IMR-90 (cell line): ENCODE measurements around the gene NEGR1. TPM values are rescaled to one million over a fixed set of nuclear protein-coding genes. Genes with fewer than 3 reads are reported as not detected.

ENCODE experiments used
- ATAC-seq: fragments of 200-7000 bp; cut with Tn5 transposase; 2 replicates; pipeline ENCODE4 v1.9.1; 2020; ENCODE audit warnings: low read depth, mild to moderate bottlenecking, moderate library complexity
- BruUV-seq: library from RNA; stranded (reverse); fragments of 400-500 nt; replicated peaks from 2 replicates; lab custom pipeline; 2021; lab: Mats Ljungman, UMichigan
- CTCF ChIA-PET: fragments of 300-600 bp; formaldehyde crosslinking; extraction: SDS; loops from one replicate; lab custom pipeline; 2021; ENCODE audit warnings: antibody characterized with exemption; lab: Yijun Ruan, JAX
- POLR2A ChIA-PET: fragments of 300-600 bp; sonication (Branson Sonifier 250); formaldehyde crosslinking; loops from one replicate; lab custom pipeline; 2022; ENCODE audit warnings: antibody characterized with exemption; ENCODE audit not compliant: unreplicated experiment; lab: Charles Lee
- DNase-seq: peaks from one replicate; pipeline ENCODE4 v3.0.0; 2013
- H2AFZ ChIP-seq: replicated peaks from 2 replicates; pipeline ENCODE3; 2013; ENCODE audit warnings: low read length, mild to moderate bottlenecking; ENCODE audit not compliant: poor library complexity
- H2AK5ac ChIP-seq: 2 replicates; pipeline ENCODE4 v1.6.1; 2013; ENCODE audit warnings: low read depth, low read length, inconsistent platforms
- H2AK9ac ChIP-seq: replicated peaks from 2 replicates; pipeline ENCODE3; 2013; ENCODE audit warnings: mild to moderate bottlenecking, low read depth, low read length, moderate library complexity; ENCODE audit not compliant: poor library complexity
- H2BK120ac ChIP-seq: 2 replicates; pipeline ENCODE4 v1.6.1; 2013; ENCODE audit warnings: low read depth, low read length, inconsistent platforms
- H2BK15ac ChIP-seq: 3 replicates; pipeline ENCODE4 v1.6.1; 2013; ENCODE audit warnings: low read depth, low read length, inconsistent platforms
- H2BK20ac ChIP-seq: 2 replicates; pipeline ENCODE4 v1.6.1; 2013; ENCODE audit warnings: low read depth, mild to moderate bottlenecking, inconsistent platforms, low read length, moderate library complexity
- H2BK5ac ChIP-seq: 2 replicates; pipeline ENCODE4 v1.6.1; 2013; ENCODE audit warnings: mild to moderate bottlenecking, low read depth, low read length, inconsistent platforms; ENCODE audit not compliant: poor library complexity, severe bottlenecking
- H3K14ac ChIP-seq: replicated peaks from 2 replicates; pipeline ENCODE4 v1.6.1; 2013; ENCODE audit warnings: low read depth, low read length, inconsistent platforms
- H3K18ac ChIP-seq: 2 replicates; pipeline ENCODE4 v1.6.1; 2013; ENCODE audit warnings: low read depth, low read length, control low read depth
- H3K23ac ChIP-seq: 2 replicates; pipeline ENCODE4 v1.6.1; 2013; ENCODE audit warnings: low read depth, low read length, inconsistent platforms
- H3K27ac ChIP-seq: 2 replicates; pipeline ENCODE4 v1.5.1; 2013; ENCODE audit warnings: mild to moderate bottlenecking, control low read depth, low read length; ENCODE audit not compliant: insufficient read depth
- H3K27me3 ChIP-seq: 2 replicates; pipeline ENCODE4 v1.6.1; 2013; ENCODE audit warnings: low read length; ENCODE audit not compliant: control insufficient read depth, insufficient read depth
- H3K36me3 ChIP-seq: 2 replicates; pipeline ENCODE4 v1.6.1; 2013; ENCODE audit warnings: low read length, mixed read lengths; ENCODE audit not compliant: control insufficient read depth, insufficient read depth
- H3K4ac ChIP-seq: 2 replicates; pipeline ENCODE4 v1.6.1; 2013; ENCODE audit warnings: low read depth, low read length, inconsistent platforms
- H3K4me1 ChIP-seq: 2 replicates; pipeline ENCODE4 v1.6.1; 2013; ENCODE audit warnings: low read length, mixed read lengths; ENCODE audit not compliant: control insufficient read depth, insufficient read depth
- H3K4me2 ChIP-seq: 2 replicates; pipeline ENCODE4 v1.6.1; 2013; ENCODE audit warnings: low read depth, mild to moderate bottlenecking, control low read depth, low read length, moderate library complexity
- H3K4me3 ChIP-seq: 2 replicates; pipeline ENCODE4 v1.5.1; 2013; ENCODE audit warnings: low read depth, mild to moderate bottlenecking, control low read depth, low read length, moderate library complexity; ENCODE audit not compliant: insufficient read depth
- H3K56ac ChIP-seq: 2 replicates; pipeline ENCODE4 v1.6.1; 2013; ENCODE audit warnings: low read length, inconsistent platforms; ENCODE audit not compliant: insufficient read depth; ENCODE audit errors: extremely low read depth
- H3K79me1 ChIP-seq, 2 experiments: 2 replicates each; pipeline ENCODE4 v1.6.1; 2013; ENCODE audit warnings: low read length in 2 of 2, inconsistent platforms in 1 of 2, low read depth in 1 of 2
- H3K9ac ChIP-seq: 2 replicates; pipeline ENCODE4 v1.6.1; 2013; ENCODE audit warnings: low read depth, low read length, control low read depth
- H3K9me1 ChIP-seq: 2 replicates; pipeline ENCODE4 v1.6.1; 2013; ENCODE audit warnings: low read length, inconsistent platforms; ENCODE audit not compliant: insufficient read depth
- H3K9me3 ChIP-seq: 2 replicates; pipeline ENCODE4 v1.6.1; 2013; ENCODE audit warnings: low read length; ENCODE audit not compliant: control insufficient read depth, insufficient read depth
- H4K20me1 ChIP-seq: 2 replicates; pipeline ENCODE4 v1.6.1; 2013; ENCODE audit warnings: low read length, inconsistent platforms; ENCODE audit not compliant: insufficient read depth
- H4K5ac ChIP-seq: 2 replicates; pipeline ENCODE4 v1.6.1; 2013; ENCODE audit warnings: mild to moderate bottlenecking, low read depth, low read length, control low read depth
- H4K8ac ChIP-seq, 2 experiments: 2 replicates each; pipeline ENCODE4 v1.6.1; 2013; ENCODE audit warnings: low read depth in 2 of 2, low read length in 2 of 2, control low read depth in 1 of 2, inconsistent platforms in 1 of 2
- H4K91ac ChIP-seq: 2 replicates; pipeline ENCODE4 v1.6.1; 2013; ENCODE audit warnings: low read depth, low read length, inconsistent platforms; ENCODE audit not compliant: insufficient read depth
- BHLHE40 ChIP-seq: fragments of 150-350 bp; IDR thresholded peaks from 2 replicates; pipeline ENCODE4 v1.6.1; 2016; ENCODE audit warnings: mild to moderate bottlenecking, low read depth, low read length
- CHD1 ChIP-seq: IDR thresholded peaks from 2 replicates; pipeline ENCODE4 v1.6.1; 2012; ENCODE audit warnings: low read depth, low read length, improper control_type of control experiment
- ELK1 ChIP-seq: fragments of 150-350 bp; IDR thresholded peaks from 2 replicates; pipeline ENCODE4 v1.6.1; 2016; ENCODE audit warnings: low read depth, mild to moderate bottlenecking, low read length, moderate library complexity, borderline replicate concordance
- FOS ChIP-seq: fragments of 150-350 bp; IDR thresholded peaks from 2 replicates; pipeline ENCODE4 v1.6.1; 2016; ENCODE audit warnings: low read depth, low read length
- MAFK ChIP-seq: IDR thresholded peaks from 2 replicates; pipeline ENCODE4 v1.6.1; 2012; ENCODE audit warnings: low read depth, low read length, improper control_type of control experiment
- MAZ ChIP-seq: IDR thresholded peaks from 2 replicates; pipeline ENCODE4 v1.6.1; 2012; ENCODE audit warnings: low read depth, mild to moderate bottlenecking, low read length, improper control_type of control experiment, moderate library complexity, borderline replicate concordance
- MXI1 ChIP-seq: IDR thresholded peaks from 2 replicates; pipeline ENCODE4 v1.6.1; 2012; ENCODE audit warnings: low read depth, mild to moderate bottlenecking, low read length, moderate library complexity, borderline replicate concordance
- NFE2L2 ChIP-seq: fragments of 150-350 bp; IDR thresholded peaks from 2 replicates; pipeline ENCODE4 v1.6.1; 2016; ENCODE audit warnings: low read depth, mild to moderate bottlenecking, low read length
- RAD21 ChIP-seq: IDR thresholded peaks from 2 replicates; pipeline ENCODE4 v1.6.1; 2012; ENCODE audit warnings: low read length, improper control_type of control experiment
- RCOR1 ChIP-seq: IDR thresholded peaks from 2 replicates; pipeline ENCODE4 v1.6.1; 2012; ENCODE audit warnings: mild to moderate bottlenecking, low read length, improper control_type of control experiment; ENCODE audit not compliant: insufficient replicate concordance
- WGBS, 2 experiments: methylation state at CpG; one replicate each; pipeline versions ENCODE4 v1.1.5 to v1.1.7; 2013; ENCODE audit warnings: missing lambda C conversion rate in 2 of 2; ENCODE audit not compliant: insufficient read length in 1 of 2; ENCODE audit errors: extremely low coverage in 2 of 2; 5-methylcytosine and 5-hydroxymethylcytosine counted together
- dilution Hi-C: fragments of 300-500 bp; cut with HindIII; formaldehyde crosslinking; loops from one replicate; pipeline ENCODE4 v1.14.3; 2018; ENCODE audit warnings: low sequenced_read_pairs; ENCODE audit not compliant: unreplicated experiment
- in situ Hi-C: fragments of 300-500 bp; cut with MboI; formaldehyde crosslinking; loops from 3 replicates; pipeline ENCODE4 v1.14.3; 2019; ENCODE audit warnings: low sequenced_read_pairs, inconsistent platforms, mixed read lengths
- intact Hi-C: fragments of 100-400 bp; cut with micrococcal nuclease; formaldehyde crosslinking; loops from 2 replicates; pipeline ENCODE4 v1.10.0; 2022
- polyA plus RNA-seq, 3 experiments: library from polyadenylated mRNA; depleted of rRNA; stranded (reverse); fragments of >200 nt; gene quantifications; 2 replicates each; pipeline ENCODE4 v1.2.3, GENCODE V29; 2012; ENCODE audit warnings: low replicate concordance in 1 of 3
- total RNA-seq: library from RNA; depleted of rRNA; stranded (reverse); fragments of >200 nt; gene quantifications from 2 replicates; pipeline ENCODE4 v1.2.3, GENCODE V29; 2012

Gene NEGR1
- total and polyA plus RNA-seq, 2 of the 4 experiments (the other 2 are of a cell fraction) = 5.1 to 9.1 TPM

- no peak overlapping the region for H3K23ac ChIP-seq
- dilution Hi-C loops = no loop called here
- no peak overlapping the region for H2AK9ac ChIP-seq
- no peak overlapping the region for H3K18ac ChIP-seq
- ChIA-PET POLR2A (no interaction called here), CTCF (no interaction called here)
- no peak overlapping the region for H3K9ac ChIP-seq
- H4K91ac ChIP-seq = no peak overlapping the region
- no peak overlapping the region for H2AFZ ChIP-seq
- H3K4me3 ChIP-seq = no peak overlapping the region
- WGBS, 2 experiments = no CpG with 5 or more reads among the region's 3 CpGs
- no peaks in the 10 kb centered on the region for H3K4me1 ChIP-seq
- no peaks in the 10 kb centered on the region for H3K27me3 ChIP-seq
- H3K14ac ChIP-seq = no peak overlapping the region
- H3K9me1 ChIP-seq = no peaks in the 10 kb centered on the region; the same call in 1 of the 2 replicates
- ATAC-seq (no peak), DNase-seq (no peak)
- no peaks in the 10 kb centered on the region for H3K9me3 ChIP-seq
- BruUV-seq = no TSS peak
- no peak overlapping the region for H3K56ac ChIP-seq
- no peaks in the 10 kb centered on the region; a peak in 1 of 4 replicates for H3K79me1 ChIP-seq
- no peak overlapping the region for H3K27ac ChIP-seq
- H4K5ac ChIP-seq = no peak overlapping the region
- no peak overlapping the region for H2BK5ac ChIP-seq
- H2BK120ac ChIP-seq = no peak overlapping the region
- no peaks in the 10 kb centered on the region for H4K20me1 ChIP-seq
- H3K36me3 ChIP-seq = no peaks in the 10 kb centered on the region
- H2BK15ac ChIP-seq = no peak overlapping the region
- no peak overlapping the region for H3K4ac ChIP-seq
- no peak overlapping the region for H4K8ac ChIP-seq
- in situ Hi-C loops = no loop called here
- H2AK5ac ChIP-seq = no peak overlapping the region
- no peak overlapping the region for H2BK20ac ChIP-seq
- H3K4me2 ChIP-seq = no peak overlapping the region
- TF ChIP-seq RAD21 (no peak), ELK1 (no peak), BHLHE40 (no peak), NFE2L2 (no peak), MAFK (no peak), FOS (no peak), RCOR1 (no peak), MXI1 (no peak), MAZ (no peak), CHD1 (no peak)
- intact Hi-C loops = no loop called here
Observed at GRCh38 chr1:71828431-71829012, 453.8 kb downstream of the NEGR1 start.
